WI38 (cell line): ENCODE results near the gene CCDC33.

Source experiments
- H3K4me3 ChIP-seq: 2 replicates; pipeline ENCODE4 v1.5.1; 2011; ENCODE audit warnings: low read depth, mild to moderate bottlenecking, control low read depth, low read length
- TF ChIP-seq, protein P1 (sequence below): IDR thresholded peaks from 2 replicates; pipeline ENCODE4 v1.5.1; 2012; ENCODE audit warnings: low read depth, mild to moderate bottlenecking, control low read depth, low read length

Gene CCDC33

DNA sequence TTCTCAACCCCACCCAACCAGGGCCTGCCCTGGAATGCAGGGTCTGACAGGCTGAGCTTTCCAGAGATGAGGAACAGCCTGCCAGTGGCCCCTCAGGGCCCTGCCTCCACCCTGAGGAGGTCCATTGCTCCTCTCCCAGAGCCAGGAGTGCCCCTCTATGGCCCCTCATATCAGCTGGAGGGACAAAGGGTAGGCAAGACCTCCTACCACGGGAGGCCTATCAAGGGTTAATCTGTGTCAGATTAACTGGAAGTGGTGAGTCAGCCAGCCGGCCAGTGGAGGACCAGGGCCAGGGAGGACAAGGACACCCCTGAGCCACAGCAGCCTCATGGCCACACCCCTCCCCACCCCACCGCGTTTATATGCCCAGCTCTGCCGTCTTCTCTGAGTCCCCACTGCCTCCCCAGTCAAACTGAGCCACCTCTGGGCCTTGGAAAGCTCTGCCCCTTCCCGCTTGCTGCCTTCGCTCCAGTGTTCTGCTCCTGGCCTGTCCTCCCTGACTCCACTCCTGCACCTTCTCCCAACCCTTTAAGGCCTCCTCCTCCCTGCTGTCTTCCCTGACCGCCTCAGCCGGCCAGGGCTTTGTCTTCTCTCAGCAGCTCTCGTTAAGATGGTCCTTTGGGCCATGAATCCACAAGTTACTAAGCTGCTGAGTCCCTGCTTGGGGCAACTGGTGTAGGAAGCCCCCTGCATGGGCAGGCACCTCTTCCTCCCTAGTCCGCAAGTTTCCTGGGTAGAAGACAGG lies 6.5 kb downstream of the CCDC33 start:
- H3K4me3 ChIP-seq: no peak overlapping the region
- TF ChIP-seq, protein P1, sequence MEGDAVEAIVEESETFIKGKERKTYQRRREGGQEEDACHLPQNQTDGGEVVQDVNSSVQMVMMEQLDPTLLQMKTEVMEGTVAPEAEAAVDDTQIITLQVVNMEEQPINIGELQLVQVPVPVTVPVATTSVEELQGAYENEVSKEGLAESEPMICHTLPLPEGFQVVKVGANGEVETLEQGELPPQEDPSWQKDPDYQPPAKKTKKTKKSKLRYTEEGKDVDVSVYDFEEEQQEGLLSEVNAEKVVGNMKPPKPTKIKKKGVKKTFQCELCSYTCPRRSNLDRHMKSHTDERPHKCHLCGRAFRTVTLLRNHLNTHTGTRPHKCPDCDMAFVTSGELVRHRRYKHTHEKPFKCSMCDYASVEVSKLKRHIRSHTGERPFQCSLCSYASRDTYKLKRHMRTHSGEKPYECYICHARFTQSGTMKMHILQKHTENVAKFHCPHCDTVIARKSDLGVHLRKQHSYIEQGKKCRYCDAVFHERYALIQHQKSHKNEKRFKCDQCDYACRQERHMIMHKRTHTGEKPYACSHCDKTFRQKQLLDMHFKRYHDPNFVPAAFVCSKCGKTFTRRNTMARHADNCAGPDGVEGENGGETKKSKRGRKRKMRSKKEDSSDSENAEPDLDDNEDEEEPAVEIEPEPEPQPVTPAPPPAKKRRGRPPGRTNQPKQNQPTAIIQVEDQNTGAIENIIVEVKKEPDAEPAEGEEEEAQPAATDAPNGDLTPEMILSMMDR: no peak

- TF ChIP-seq, protein P1: no peak
- H3K4me3 ChIP-seq: no peak overlapping the region
Measured at GRCh38 chr15:74243431-74243830, 7.3 kb downstream of the CCDC33 start.

- TF ChIP-seq, protein P1: no peak
- H3K4me3 ChIP-seq: no peak overlapping the region
Measured at GRCh38 chr15:74244822-74245341, 8.8 kb downstream of the CCDC33 start.

DNA sequence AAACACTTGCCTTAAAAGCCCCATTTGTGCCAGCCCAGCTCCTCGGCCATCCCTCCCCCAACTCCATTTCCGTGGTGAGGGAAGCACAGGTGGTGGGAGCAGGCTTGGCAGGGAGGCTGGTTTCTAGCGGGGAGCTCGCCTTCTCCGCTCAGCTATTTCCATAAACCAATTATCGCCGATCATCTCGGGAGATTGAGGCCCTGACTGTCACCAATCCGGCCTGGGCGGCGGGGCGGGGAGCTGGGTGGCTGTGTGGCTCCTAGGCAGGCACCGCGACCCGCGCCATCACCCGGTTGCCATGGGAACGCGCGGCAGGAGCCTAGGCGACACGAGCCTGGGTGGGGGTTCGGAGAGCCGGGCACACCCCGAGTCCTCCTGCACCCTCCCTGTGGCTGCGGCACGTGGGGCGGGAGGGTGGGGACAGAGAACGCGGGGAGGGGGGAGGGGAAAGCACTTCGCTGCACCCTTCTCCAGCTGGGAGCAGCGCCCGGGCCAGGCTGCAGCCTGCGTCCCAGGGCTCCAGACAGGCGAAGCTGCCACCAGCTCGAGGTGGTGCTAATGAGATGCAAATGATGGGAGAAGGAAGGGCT lies 9.3 kb downstream of the CCDC33 start:
- TF ChIP-seq, protein P1: no peak
- H3K4me3 ChIP-seq: no peak overlapping the region

DNA sequence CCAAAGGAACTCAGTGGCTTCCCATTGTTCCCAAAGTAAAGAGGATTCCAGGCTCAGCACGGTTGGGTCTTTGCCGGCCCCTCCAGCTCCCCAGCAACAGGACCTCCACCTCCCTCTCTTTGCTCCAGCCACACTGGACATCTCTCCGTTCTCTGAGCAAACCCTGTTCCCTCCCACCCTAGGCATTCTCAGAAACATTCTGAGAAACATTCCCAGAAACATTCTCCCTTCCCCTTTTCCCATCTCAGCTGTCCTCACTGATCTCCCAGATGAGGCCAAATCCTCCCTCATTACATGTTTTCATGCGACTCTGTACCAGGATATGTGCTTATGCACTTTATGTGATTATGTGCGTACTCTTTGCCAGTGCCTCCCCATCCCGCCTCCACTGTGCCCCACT lies 14.1 kb downstream of the CCDC33 start:
- no peak overlapping the region for H3K4me3 ChIP-seq
- TF ChIP-seq, protein P1: no peak

GRCh38 chr15:74251131-74251811 lies 15.1 kb downstream of the CCDC33 start:
- TF ChIP-seq, protein P1: no peak

GRCh38 chr15:74252291-74252690 lies 16.2 kb downstream of the CCDC33 start:
- TF ChIP-seq, protein P1: no peak

More at GRCh38 chr15:74251131-74251811, 15.1 kb downstream of the CCDC33 start:
- H3K4me3 ChIP-seq: no peak overlapping the region

More at GRCh38 chr15:74252291-74252690, 16.2 kb downstream of the CCDC33 start:
- no peak overlapping the region for H3K4me3 ChIP-seq
